Neural progenitor cell (in vitro differentiated cells): ENCODE data around the gene EYS.

Experiments used
- CTCF ChIP-seq: fragments of 200-600 bp; sonication (generic); IDR thresholded peaks from 2 replicates; pipeline ENCODE4 v1.5.1; 2017; ENCODE audit warnings: antibody characterized with exemption, mild to moderate bottlenecking
- EZH2 ChIP-seq: fragments of 200-600 bp; sonication (generic); IDR thresholded peaks from 2 replicates; pipeline ENCODE4 v1.6.1; 2017; ENCODE audit warnings: antibody characterized with exemption, mild to moderate bottlenecking, moderate library complexity

- no peak for TF ChIP-seq CTCF
- TF ChIP-seq EZH2 = no peak
These were observed 1901.7 kb downstream of the EYS start for GRCh38 chr6:63805345-63805744.
